Measurements from ENCODE around the gene IQCM. TPM values are rescaled to one million over a fixed set of nuclear protein-coding genes. Genes with fewer than 3 reads are reported as not detected.

The IQCM gene
- polyA plus RNA-seq, 1 of the 3 experiments (the other 2 are of a cell fraction): not detected

- WGBS (ENCODE audit: low lambda C conversion rate): 0% methylated on average over 1 of the region's 1 CpG
- no peaks in the 10 kb centered on the region for H3F3A ChIP-seq (replicated peaks; ENCODE audit: insufficient read depth)
- H3K9ac ChIP-seq: no peak overlapping the region
- H3K27ac ChIP-seq (ENCODE audit: low read depth in 2 of 2, low read length in 1 of 2): no peak overlapping the region
- H4K20me1 ChIP-seq (ENCODE audit: insufficient read depth): no peaks in the 10 kb centered on the region
- H2AFZ ChIP-seq (ENCODE audit: low read depth): no peak overlapping the region
- TF ChIP-seq TEAD4 (IDR thresholded peaks at IDR 0.05; ENCODE audit: borderline replicate concordance, insufficient read depth): no peak
- no peak for TF ChIP-seq SMC3 (IDR thresholded peaks at IDR 0.05; ENCODE audit: low read depth, low read length)
- no peak for TF ChIP-seq MXI1 (IDR thresholded peaks at IDR 0.05; ENCODE audit: low read depth, low read length)
- no peak for TF ChIP-seq CTCF (IDR thresholded peaks at IDR 0.05)
- no peak for TF ChIP-seq IRF3 (IDR thresholded peaks at IDR 0.05; ENCODE audit: low read depth, low read length)
- CTCF ChIA-PET: no interaction called here
- no peak for DNase-seq
- no peak overlapping the region for H3K4me3 ChIP-seq (ENCODE audit: low read depth in 2 of 2, low read length in 1 of 2)
- H3K36me3 ChIP-seq (replicated peaks in 1 of 2; ENCODE audit: control insufficient read depth in 1 of 2, insufficient read depth in 2 of 2, low read length in 1 of 2): no peaks in the 10 kb centered on the region
- H3K9me2 ChIP-seq: no peaks in the 10 kb centered on the region
- H3K4me2 ChIP-seq: no peak overlapping the region
- POLR2A ChIA-PET: no interaction called here
- H3K79me2 ChIP-seq (ENCODE audit: insufficient read depth): no peaks in the 10 kb centered on the region
- H3K27me3 ChIP-seq (ENCODE audit: insufficient read depth): no peaks in the 10 kb centered on the region
- no peaks in the 10 kb centered on the region for H3K9me3 ChIP-seq
- H3K4me1 ChIP-seq (ENCODE audit: control insufficient read depth in 1 of 2, insufficient read depth in 2 of 2, low read depth in 1 of 2, low read length in 1 of 2): no peaks in the 10 kb centered on the region
Measured at GRCh38 chr4:149489321-149489720, 326.3 kb downstream of the IQCM start.

DNA sequence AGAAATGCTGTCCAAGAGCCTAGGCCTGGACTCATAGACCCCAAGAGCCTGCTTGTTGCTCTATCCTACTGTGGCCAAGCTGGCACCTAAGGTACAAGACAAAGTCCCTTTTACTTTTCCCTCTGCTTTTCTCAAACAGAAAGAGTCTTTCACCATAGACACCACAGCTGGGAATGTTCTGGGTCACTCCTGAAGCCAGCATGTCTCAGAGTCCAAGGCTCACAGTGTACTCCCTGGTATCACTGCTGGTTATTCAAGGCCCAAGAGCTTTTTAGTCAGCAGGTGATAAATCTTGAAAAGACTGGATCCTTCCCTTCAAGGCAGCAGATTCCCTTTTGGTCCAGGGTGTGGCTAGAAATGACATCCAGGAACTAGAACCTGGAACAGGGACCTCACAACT lies 328.8 kb downstream of the IQCM start:
- no peak overlapping the region for H2AFZ ChIP-seq (ENCODE audit: low read depth)
- CTCF ChIA-PET: no interaction called here
- TF ChIP-seq, protein P1, sequence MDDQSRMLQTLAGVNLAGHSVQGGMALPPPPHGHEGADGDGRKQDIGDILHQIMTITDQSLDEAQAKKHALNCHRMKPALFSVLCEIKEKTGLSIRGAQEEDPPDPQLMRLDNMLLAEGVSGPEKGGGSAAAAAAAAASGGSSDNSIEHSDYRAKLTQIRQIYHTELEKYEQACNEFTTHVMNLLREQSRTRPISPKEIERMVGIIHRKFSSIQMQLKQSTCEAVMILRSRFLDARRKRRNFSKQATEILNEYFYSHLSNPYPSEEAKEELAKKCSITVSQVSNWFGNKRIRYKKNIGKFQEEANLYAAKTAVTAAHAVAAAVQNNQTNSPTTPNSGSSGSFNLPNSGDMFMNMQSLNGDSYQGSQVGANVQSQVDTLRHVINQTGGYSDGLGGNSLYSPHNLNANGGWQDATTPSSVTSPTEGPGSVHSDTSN (IDR thresholded peaks at IDR 0.05): no peak
- no peak for TF ChIP-seq YY1 (IDR thresholded peaks at IDR 0.05; ENCODE audit: low read depth)
- no peak for TF ChIP-seq MAX (IDR thresholded peaks at IDR 0.05; ENCODE audit: low read depth)
- TF ChIP-seq TCF12 (IDR thresholded peaks at IDR 0.05): no peak
- no peak for TF ChIP-seq USF1 (IDR thresholded peaks at IDR 0.05; ENCODE audit: borderline replicate concordance, low read depth)
- no peak for TF ChIP-seq CTCF (IDR thresholded peaks at IDR 0.05)
- TF ChIP-seq REST (IDR thresholded peaks at IDR 0.05; ENCODE audit: low read depth, low read length): no peak
- no peak for TF ChIP-seq NFIC (IDR thresholded peaks at IDR 0.05; ENCODE audit: borderline replicate concordance)
- no peak for TF ChIP-seq FOSL2 (IDR thresholded peaks at IDR 0.05; ENCODE audit: borderline replicate concordance, low read depth)
- no peak for TF ChIP-seq RCOR1 (IDR thresholded peaks at IDR 0.05; ENCODE audit: low read length)
- TF ChIP-seq SMC3 (IDR thresholded peaks at IDR 0.05; ENCODE audit: low read depth, low read length): no peak
- TF ChIP-seq POLR2AphosphoS5 (IDR thresholded peaks at IDR 0.05; ENCODE audit: low read depth, low read length): no peak
- no peak for TF ChIP-seq ELF1 (IDR thresholded peaks at IDR 0.05)
- TF ChIP-seq RXRA (IDR thresholded peaks at IDR 0.05; ENCODE audit: borderline replicate concordance, low read depth): no peak

More for the DNA sequence above, 328.8 kb downstream of the IQCM start:
- DNase-seq: no peak
- no peaks in the 10 kb centered on the region for H3K79me2 ChIP-seq (ENCODE audit: insufficient read depth)
- H4K20me1 ChIP-seq (ENCODE audit: insufficient read depth): no peaks in the 10 kb centered on the region
- H3K4me3 ChIP-seq (ENCODE audit: low read depth in 2 of 2, low read length in 1 of 2): no peak overlapping the region
- no peak overlapping the region for H3K4me2 ChIP-seq
- no peaks in the 10 kb centered on the region for H3K36me3 ChIP-seq (replicated peaks in 1 of 2; ENCODE audit: control insufficient read depth in 1 of 2, insufficient read depth in 2 of 2, low read length in 1 of 2)
- no peaks in the 10 kb centered on the region for H3K9me3 ChIP-seq
- H3K27me3 ChIP-seq (ENCODE audit: insufficient read depth): no peaks in the 10 kb centered on the region
- no peaks in the 10 kb centered on the region for H3K9me2 ChIP-seq
- POLR2A ChIA-PET: no interaction called here
- no peaks in the 10 kb centered on the region for H3F3A ChIP-seq (replicated peaks; ENCODE audit: insufficient read depth)
- no peaks in the 10 kb centered on the region for H3K4me1 ChIP-seq (ENCODE audit: control insufficient read depth in 1 of 2, insufficient read depth in 2 of 2, low read depth in 1 of 2, low read length in 1 of 2)
- no peak overlapping the region for H3K27ac ChIP-seq (ENCODE audit: low read depth in 2 of 2, low read length in 1 of 2)
- H3K9ac ChIP-seq: no peak overlapping the region

All from SK-N-SH (cell line).